ENCODE measurements around the gene CCDC74A.
"Not testable (repeated sequence)": the region's sequence is repeated elsewhere in the genome, so short reads cannot be mapped to it uniquely, and the experiment has no call there.

CCDC74A gene

GRCh38 chr2:131503587-131503986 is 24.1 kb upstream of the CCDC74A start:
- DNase-seq (ENCODE audit: low read depth) = not testable (repeated sequence)

GRCh38 chr2:131504082-131504750 is 23.5 kb upstream of the CCDC74A start:
- DNase-seq (ENCODE audit: low read depth) = not testable (repeated sequence)

- no peak for DNase-seq (ENCODE audit: low read depth)
Measured at GRCh38 chr2:131509615-131510014, 18.1 kb upstream of the CCDC74A start.

GRCh38 chr2:131511291-131511968 is 16.3 kb upstream of the CCDC74A start:
- not testable (repeated sequence) for DNase-seq (ENCODE audit: low read depth)

- DNase-seq (ENCODE audit: low read depth) = not testable (repeated sequence)
Measured at GRCh38 chr2:131511969-131512870, 15.5 kb upstream of the CCDC74A start.

- not testable (repeated sequence) for DNase-seq (ENCODE audit: low read depth)
Measured at GRCh38 chr2:131514408-131515166, 13.1 kb upstream of the CCDC74A start.

GRCh38 chr2:131515235-131515634 is 12.5 kb upstream of the CCDC74A start:
- DNase-seq (ENCODE audit: low read depth) = not testable (repeated sequence)

GRCh38 chr2:131516011-131516410 is 11.7 kb upstream of the CCDC74A start:
- DNase-seq (ENCODE audit: low read depth) = no peak

GRCh38 chr2:131516621-131517020 is 11.1 kb upstream of the CCDC74A start:
- DNase-seq (ENCODE audit: low read depth) = not testable (repeated sequence)

- no peak for DNase-seq (ENCODE audit: low read depth)
Measured at GRCh38 chr2:131517106-131517831, 10.4 kb upstream of the CCDC74A start.

GRCh38 chr2:131517856-131518255 is 9.8 kb upstream of the CCDC74A start:
- DNase-seq (ENCODE audit: low read depth) = not testable (repeated sequence)

- DNase-seq (ENCODE audit: low read depth) = not testable (repeated sequence)
Measured at GRCh38 chr2:131518531-131518930, 9.2 kb upstream of the CCDC74A start.

GRCh38 chr2:131519466-131519865 is 8.2 kb upstream of the CCDC74A start:
- DNase-seq (ENCODE audit: low read depth) = no peak

GRCh38 chr2:131519871-131520470 is 7.7 kb upstream of the CCDC74A start:
- not testable (repeated sequence) for DNase-seq (ENCODE audit: low read depth)

GRCh38 chr2:131520526-131520925 is 7.2 kb upstream of the CCDC74A start:
- DNase-seq (ENCODE audit: low read depth) = no peak

GRCh38 chr2:131521524-131521923 is 6.2 kb upstream of the CCDC74A start:
- not testable (repeated sequence) for DNase-seq (ENCODE audit: low read depth)

- no peak for DNase-seq (ENCODE audit: low read depth)
Measured at GRCh38 chr2:131521961-131522781, 5.5 kb upstream of the CCDC74A start.

- not testable (repeated sequence) for DNase-seq (ENCODE audit: low read depth)
Measured at GRCh38 chr2:131525256-131525655, 2.4 kb upstream of the CCDC74A start.

- DNase-seq (ENCODE audit: low read depth) = not testable (repeated sequence)
Measured at GRCh38 chr2:131528981-131529863, 1.5 kb downstream of the CCDC74A start.
